A549 (cell line): Measurements from ENCODE around the gene RDH5. TPM values are rescaled to one million over a fixed set of nuclear protein-coding genes. Genes with fewer than 3 reads are reported as not detected.

Experiments
- ATAC-seq, 2 experiments: fragments of 200-7000 bp in 1 of 2; fragments of >200 bp in 1 of 2; cut with Nextera tagmentation in 1 of 2; cut with Tn5 transposase in 1 of 2; 3 replicates each; pipeline versions ENCODE4 v1.8.0 to v1.9.1; 2018 to 2020; ENCODE audit warnings: mild to moderate bottlenecking in 1 of 2, moderate library complexity in 1 of 2
- CTCF ChIA-PET: fragments of 300-600 bp; sonication (Branson Sonifier 250); formaldehyde crosslinking; extraction: SDS; loops from one replicate; lab custom pipeline; 2021; ENCODE audit warnings: antibody characterized with exemption, inconsistent platforms; lab: Yijun Ruan, JAX
- POLR2A ChIA-PET: fragments of 350-600 bp; formaldehyde crosslinking; extraction: SDS; loops from one replicate; lab custom pipeline; 2021; ENCODE audit warnings: antibody characterized with exemption, inconsistent platforms; lab: Yijun Ruan, JAX
- DNase-seq, 2 experiments: peaks; one replicate each; pipeline versions ENCODE4 v3.0.0 to v3.0.0-alpha.2; 2011 to 2016; ENCODE audit warnings: low read depth in 1 of 2, low spot score in 1 of 2
- FAIRE-seq: peaks from 2 replicates; lab custom pipeline; 2011; peaks lifted over from hg19 to GRCh38; lab: Jason Lieb, UNC
- H3K27ac ChIP-seq, 2 experiments: fragments of >200 bp; sonication (Bioruptor Twin); formaldehyde crosslinking; 3 replicates each; pipeline ENCODE4 v1.5.1; 2016 to 2017
- H3K4me1 ChIP-seq: fragments of >200 bp; sonication (Bioruptor Twin); formaldehyde crosslinking; 3 replicates; pipeline ENCODE4 v1.6.1; 2016
- H3K4me2 ChIP-seq: fragments of >200 bp; sonication (Bioruptor Twin); formaldehyde crosslinking; 3 replicates; pipeline ENCODE4 v1.6.1; 2016
- H3K4me3 ChIP-seq: fragments of >200 bp; sonication (Bioruptor Twin); formaldehyde crosslinking; 3 replicates; pipeline ENCODE4 v1.5.1; 2016
- H3K9me3 ChIP-seq: fragments of >200 bp; sonication (Bioruptor Twin); formaldehyde crosslinking; 3 replicates; pipeline ENCODE4 v1.6.1; 2016
- CEBPB ChIP-seq, 2 experiments: fragments of >200 bp in 1 of 2; sonication (Bioruptor Twin) in 1 of 2; formaldehyde crosslinking in 1 of 2; IDR thresholded peaks; 2 replicates each; pipeline ENCODE4 v1.6.1; 2012 to 2016
- NPAS2 ChIP-seq: fragments of 250-450 bp; sonication (Bioruptor Pico); IDR thresholded peaks from 2 replicates; pipeline ENCODE4 v1.8.0; 2022; ENCODE audit warnings: mild to moderate bottlenecking, moderate library complexity, borderline replicate concordance
- NR3C1 ChIP-seq: fragments of >200 bp; sonication (Bioruptor Twin); formaldehyde crosslinking; IDR thresholded peaks from 3 replicates; pipeline ENCODE4 v1.6.1; 2017
- WGBS: methylation state at CpG from one replicate; pipeline ENCODE4 v1.1.6; 2017; ENCODE audit errors: missing lambda C conversion rate; 5-methylcytosine and 5-hydroxymethylcytosine counted together
- polyA plus RNA-seq, 4 experiments: library from polyadenylated mRNA; depleted of rRNA in 3 of 4; stranded (reverse); fragments of >200 nt; fragmentation: RNase III in 1 of 4; extraction: RNeasy Plus Mini Kit Qiagen cat#74134 plus additional on column Dnase treatment in 1 of 4; gene quantifications; 2 replicates in 3 of 4; 3 replicates in 1 of 4; pipeline ENCODE4 v1.2.3, GENCODE V29; 2011 to 2017
- small RNA-seq, 6 experiments: library from RNA; depleted of rRNA; stranded (forward); fragments of <200 nt; gene quantifications; one replicate each; pipeline ENCODE3, GENCODE V24; 2012
- TF ChIP-seq, protein P1 (sequence below): fragments of 150-350 bp; IDR thresholded peaks from 2 replicates; pipeline ENCODE4 v1.6.1; 2014; ENCODE audit warnings: low read depth, mild to moderate bottlenecking, low read length

RDH5 gene
- polyA plus RNA-seq, 2 of the 4 experiments (the other 2 are of a cell fraction), result 4.1 to 9.1 TPM

GRCh38 chr12:55771736-55772135 is 51.5 kb downstream of the RDH5 start:
- TF ChIP-seq NPAS2 (CRISPR knock-in tag) (no peak), NR3C1 (no peak), CEBPB (IDR thresholded peaks at IDR 0.05) (no peak)
- TF ChIP-seq, protein P1, sequence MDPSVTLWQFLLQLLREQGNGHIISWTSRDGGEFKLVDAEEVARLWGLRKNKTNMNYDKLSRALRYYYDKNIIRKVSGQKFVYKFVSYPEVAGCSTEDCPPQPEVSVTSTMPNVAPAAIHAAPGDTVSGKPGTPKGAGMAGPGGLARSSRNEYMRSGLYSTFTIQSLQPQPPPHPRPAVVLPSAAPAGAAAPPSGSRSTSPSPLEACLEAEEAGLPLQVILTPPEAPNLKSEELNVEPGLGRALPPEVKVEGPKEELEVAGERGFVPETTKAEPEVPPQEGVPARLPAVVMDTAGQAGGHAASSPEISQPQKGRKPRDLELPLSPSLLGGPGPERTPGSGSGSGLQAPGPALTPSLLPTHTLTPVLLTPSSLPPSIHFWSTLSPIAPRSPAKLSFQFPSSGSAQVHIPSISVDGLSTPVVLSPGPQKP, result no peak
- FAIRE-seq, result no peak
- 92% methylated on average over 6 of the region's 6 CpGs for WGBS
- no peak overlapping the region for H3K27ac ChIP-seq
- no peaks in the 10 kb centered on the region for H3K9me3 ChIP-seq
- no peak for ATAC-seq
- no peak overlapping the region for H3K4me2 ChIP-seq
- no peaks in the 10 kb centered on the region for H3K4me1 ChIP-seq
- H3K4me3 ChIP-seq, result no peak overlapping the region
- DNase-seq, result no peak
- ChIA-PET POLR2A (interaction anchor here (0.8 kb wide), 1 partner anchor 56 kb away, joined by 4 read pairs; the partner anchor contains the start of gene BLOC1S1), CTCF (interaction anchor here (0.7 to 3.8 kb wide), 6 partner anchors 9 to 168 kb away, joined by 3 to 20 read pairs (median 6); a partner anchor contains a TSS)

Small RNA genes within 50 kb of the gene (small RNA-seq; reads per million reads assigned to genes)
- gene AC009779.1, result 0 reads per million in 6 experiments
- 0 reads per million in 6 experiments for gene RF00017

Other genes with a start within 250 kb of the RDH5 start
- gene OR6C68, start 228.0 kb upstream of the RDH5 start, polyA plus RNA-seq (2011; rRNA removed), result not detected in 2 replicates
- not detected in 3 replicates for gene OR6C68, start 228.0 kb upstream of the RDH5 start, polyA plus RNA-seq (2017; fragmentation: RNase III; extraction: RNeasy Plus Mini Kit Qiagen cat#74134 plus additional on column Dnase treatment)
- gene OR6C4, start 170.8 kb upstream of the RDH5 start, polyA plus RNA-seq (2011; rRNA removed), result not detected in 2 replicates
- gene OR6C4, start 170.8 kb upstream of the RDH5 start, polyA plus RNA-seq (2017; fragmentation: RNase III; extraction: RNeasy Plus Mini Kit Qiagen cat#74134 plus additional on column Dnase treatment), result not detected in 3 replicates
- gene OR2AP1, start 147.9 kb upstream of the RDH5 start, polyA plus RNA-seq (2011; rRNA removed), result not detected in 2 replicates
- gene OR2AP1, start 147.9 kb upstream of the RDH5 start, polyA plus RNA-seq (2017; fragmentation: RNase III; extraction: RNeasy Plus Mini Kit Qiagen cat#74134 plus additional on column Dnase treatment), result not detected in 3 replicates
- not detected in 2 replicates for gene OR10P1, start 83.5 kb upstream of the RDH5 start, polyA plus RNA-seq (2011; rRNA removed)
- not detected in 3 replicates for gene OR10P1, start 83.5 kb upstream of the RDH5 start, polyA plus RNA-seq (2017; fragmentation: RNase III; extraction: RNeasy Plus Mini Kit Qiagen cat#74134 plus additional on column Dnase treatment)
- 1.1 and 1.4 TPM in 2 replicates for gene ITGA7, start 12.5 kb upstream of the RDH5 start, polyA plus RNA-seq (2011; rRNA removed)
- gene ITGA7, start 12.5 kb upstream of the RDH5 start, polyA plus RNA-seq (2017; fragmentation: RNase III; extraction: RNeasy Plus Mini Kit Qiagen cat#74134 plus additional on column Dnase treatment), result 1.7 to 2.0 TPM (median 1.9 TPM) in 3 replicates
- gene BLOC1S1, start 4.3 kb upstream of the RDH5 start, polyA plus RNA-seq (2011; rRNA removed), result 112 and 115 TPM in 2 replicates
- gene BLOC1S1, start 4.3 kb upstream of the RDH5 start, polyA plus RNA-seq (2017; fragmentation: RNase III; extraction: RNeasy Plus Mini Kit Qiagen cat#74134 plus additional on column Dnase treatment), result 129 to 138 TPM (median 134 TPM) in 3 replicates
- 512 and 724 TPM in 2 replicates for gene CD63, start 8.6 kb downstream of the RDH5 start, polyA plus RNA-seq (2011; rRNA removed)
- gene CD63, start 8.6 kb downstream of the RDH5 start, polyA plus RNA-seq (2017; fragmentation: RNase III; extraction: RNeasy Plus Mini Kit Qiagen cat#74134 plus additional on column Dnase treatment), result 493 to 547 TPM (median 530 TPM) in 3 replicates
- 1.2 and 1.4 TPM in 2 replicates for gene GDF11, start 22.7 kb downstream of the RDH5 start, polyA plus RNA-seq (2011; rRNA removed)
- gene GDF11, start 22.7 kb downstream of the RDH5 start, polyA plus RNA-seq (2017; fragmentation: RNase III; extraction: RNeasy Plus Mini Kit Qiagen cat#74134 plus additional on column Dnase treatment), result 2.8 to 3.6 TPM (median 3.1 TPM) in 3 replicates
- 164 and 198 TPM in 2 replicates for gene SARNP, start 97.3 kb downstream of the RDH5 start, polyA plus RNA-seq (2011; rRNA removed)
- 116 to 126 TPM (median 123 TPM) in 3 replicates for gene SARNP, start 97.3 kb downstream of the RDH5 start, polyA plus RNA-seq (2017; fragmentation: RNase III; extraction: RNeasy Plus Mini Kit Qiagen cat#74134 plus additional on column Dnase treatment)
- 93.6 and 138 TPM in 2 replicates for gene ORMDL2, start 97.6 kb downstream of the RDH5 start, polyA plus RNA-seq (2011; rRNA removed)
- 73.5 to 82.9 TPM (median 79.0 TPM) in 3 replicates for gene ORMDL2, start 97.6 kb downstream of the RDH5 start, polyA plus RNA-seq (2017; fragmentation: RNase III; extraction: RNeasy Plus Mini Kit Qiagen cat#74134 plus additional on column Dnase treatment)
- gene DNAJC14, start 109.2 kb downstream of the RDH5 start, polyA plus RNA-seq (2011; rRNA removed), result 11.9 and 23.6 TPM in 2 replicates
- 23.6 to 30.4 TPM (median 29.5 TPM) in 3 replicates for gene DNAJC14, start 109.2 kb downstream of the RDH5 start, polyA plus RNA-seq (2017; fragmentation: RNase III; extraction: RNeasy Plus Mini Kit Qiagen cat#74134 plus additional on column Dnase treatment)
- gene MMP19, start 122.5 kb downstream of the RDH5 start, polyA plus RNA-seq (2011; rRNA removed), result 0.06 and 0.09 TPM in 2 replicates
- gene MMP19, start 122.5 kb downstream of the RDH5 start, polyA plus RNA-seq (2017; fragmentation: RNase III; extraction: RNeasy Plus Mini Kit Qiagen cat#74134 plus additional on column Dnase treatment), result 0.09 to 0.11 TPM (median 0.09 TPM) in 3 replicates
- 39.2 and 49.5 TPM in 2 replicates for gene PYM1, start 207.5 kb downstream of the RDH5 start, polyA plus RNA-seq (2011; rRNA removed)
- gene PYM1, start 207.5 kb downstream of the RDH5 start, polyA plus RNA-seq (2017; fragmentation: RNase III; extraction: RNeasy Plus Mini Kit Qiagen cat#74134 plus additional on column Dnase treatment), result 27.0 to 30.6 TPM (median 30.4 TPM) in 3 replicates
- 24.7 and 26.1 TPM in 2 replicates for gene DGKA, start 210.8 kb downstream of the RDH5 start, polyA plus RNA-seq (2011; rRNA removed)
- 21.0 to 23.7 TPM (median 22.6 TPM) in 3 replicates for gene DGKA, start 210.8 kb downstream of the RDH5 start, polyA plus RNA-seq (2017; fragmentation: RNase III; extraction: RNeasy Plus Mini Kit Qiagen cat#74134 plus additional on column Dnase treatment)
- 2.2 and 2.3 TPM in 2 replicates for gene PMEL, start 245.6 kb downstream of the RDH5 start, polyA plus RNA-seq (2011; rRNA removed)
- 0.71 to 1.4 TPM (median 1.0 TPM) in 3 replicates for gene PMEL, start 245.6 kb downstream of the RDH5 start, polyA plus RNA-seq (2017; fragmentation: RNase III; extraction: RNeasy Plus Mini Kit Qiagen cat#74134 plus additional on column Dnase treatment)
- gene CDK2, start 246.4 kb downstream of the RDH5 start, polyA plus RNA-seq (2011; rRNA removed), result 51.0 and 86.3 TPM in 2 replicates
- gene CDK2, start 246.4 kb downstream of the RDH5 start, polyA plus RNA-seq (2017; fragmentation: RNase III; extraction: RNeasy Plus Mini Kit Qiagen cat#74134 plus additional on column Dnase treatment), result 41.5 to 53.8 TPM (median 48.3 TPM) in 3 replicates